ENCODE results near the gene VWCE.
"Not testable (repeated sequence)": the region's sequence is repeated elsewhere in the genome, so short reads cannot be mapped to it uniquely, and the experiment has no call there.

The VWCE gene

GRCh38 chr11:61240875-61241274 is 54.2 kb downstream of the VWCE start, which contains the start of gene PGA5:
Gene PGA5 (plus strand): TSS chr11:61241175. CDS start chr11:61241227, 52 bp downstream.
- H3K36me3 ChIP-seq (ENCODE audit: control insufficient read depth, insufficient read depth, low read length); H3K9ac ChIP-seq (ENCODE audit: low read depth, low read length); H3K27me3 ChIP-seq (ENCODE audit: control insufficient read depth, insufficient read depth, low read length); H3K4me1 ChIP-seq (ENCODE audit: control insufficient read depth, insufficient read depth, low read length); H3K4me3 ChIP-seq (ENCODE audit: low read depth, low read length); H3K9me3 ChIP-seq (ENCODE audit: control insufficient read depth, insufficient read depth, low read length): not testable (repeated sequence)

- H3K27me3 ChIP-seq (ENCODE audit: control insufficient read depth, insufficient read depth, low read length); H3K9me3 ChIP-seq (ENCODE audit: control insufficient read depth, insufficient read depth, low read length); H3K36me3 ChIP-seq (ENCODE audit: control insufficient read depth, insufficient read depth, low read length); H3K4me3 ChIP-seq (ENCODE audit: low read depth, low read length); H3K4me1 ChIP-seq (ENCODE audit: control insufficient read depth, insufficient read depth, low read length); H3K9ac ChIP-seq (ENCODE audit: low read depth, low read length): not testable (repeated sequence)
These were observed 54.8 kb downstream of the VWCE start for GRCh38 chr11:61240288-61240687.

DNA sequence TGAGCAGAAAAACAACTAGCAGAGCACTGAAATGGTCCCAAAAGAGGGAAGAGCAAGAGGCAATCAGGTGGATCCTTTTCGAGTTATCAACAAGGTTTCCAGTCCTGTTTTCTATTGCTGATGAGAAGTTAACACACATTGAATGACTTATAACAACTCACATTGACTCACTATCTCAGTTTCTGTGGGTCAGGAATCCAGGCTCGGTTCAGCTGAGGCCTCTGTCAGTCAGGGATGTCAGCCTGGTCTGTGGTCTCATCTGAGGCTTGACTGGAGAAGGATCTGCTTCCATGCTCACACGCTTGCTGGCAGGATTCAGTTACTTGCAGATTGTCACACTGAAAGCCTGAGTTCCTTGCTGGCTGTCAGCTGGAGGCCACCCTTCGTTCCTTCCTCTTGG is 58.0 kb downstream of the VWCE start:
- H3K4me1 ChIP-seq (ENCODE audit: control insufficient read depth, insufficient read depth, low read length); H3K4me3 ChIP-seq (ENCODE audit: low read depth, low read length); H3K9ac ChIP-seq (ENCODE audit: low read depth, low read length); H3K27me3 ChIP-seq (ENCODE audit: control insufficient read depth, insufficient read depth, low read length); H3K36me3 ChIP-seq (ENCODE audit: control insufficient read depth, insufficient read depth, low read length); H3K9me3 ChIP-seq (ENCODE audit: control insufficient read depth, insufficient read depth, low read length): not testable (repeated sequence)

DNA sequence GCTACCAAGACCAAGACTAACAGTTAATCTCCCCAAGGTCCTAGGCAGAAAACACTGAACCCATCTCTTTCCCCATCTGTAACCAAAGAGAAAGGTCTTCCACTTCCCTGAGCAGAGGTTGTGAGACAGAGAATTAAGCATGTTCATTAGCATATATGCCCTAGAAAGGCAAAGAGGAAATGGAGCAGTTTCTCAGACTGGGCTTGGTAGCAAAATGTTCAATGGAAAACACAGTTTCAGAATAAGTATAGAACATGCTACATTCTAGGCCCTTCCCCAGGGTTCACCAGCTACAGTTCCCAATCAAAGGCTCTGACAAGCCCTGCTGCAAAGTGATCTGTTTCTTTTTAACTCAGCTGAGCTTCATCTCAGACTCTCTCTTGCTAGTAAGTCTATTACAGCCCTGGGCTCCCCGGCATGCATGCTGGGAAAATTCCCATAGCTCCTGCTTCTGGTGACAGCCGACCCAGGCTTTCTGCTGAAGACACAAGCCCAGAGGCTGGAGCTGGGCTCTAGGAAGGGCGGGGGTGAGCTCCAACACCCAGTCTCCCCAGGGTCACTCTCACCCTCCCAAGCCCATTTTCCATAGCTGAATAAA is 62.5 kb downstream of the VWCE start:
- H3K9me3 ChIP-seq (ENCODE audit: control insufficient read depth, insufficient read depth, low read length); H3K4me3 ChIP-seq (ENCODE audit: low read depth, low read length); H3K9ac ChIP-seq (ENCODE audit: low read depth, low read length); H3K4me1 ChIP-seq (ENCODE audit: control insufficient read depth, insufficient read depth, low read length); H3K27me3 ChIP-seq (ENCODE audit: control insufficient read depth, insufficient read depth, low read length); H3K36me3 ChIP-seq (ENCODE audit: control insufficient read depth, insufficient read depth, low read length): not testable (repeated sequence)

- not testable (repeated sequence) for H3K4me1 ChIP-seq (ENCODE audit: control insufficient read depth, insufficient read depth, low read length); H3K9ac ChIP-seq (ENCODE audit: low read depth, low read length); H3K9me3 ChIP-seq (ENCODE audit: control insufficient read depth, insufficient read depth, low read length); H3K36me3 ChIP-seq (ENCODE audit: control insufficient read depth, insufficient read depth, low read length); H3K27me3 ChIP-seq (ENCODE audit: control insufficient read depth, insufficient read depth, low read length); H3K4me3 ChIP-seq (ENCODE audit: low read depth, low read length)
These were observed 63.5 kb downstream of the VWCE start for GRCh38 chr11:61231585-61231984.

DNA sequence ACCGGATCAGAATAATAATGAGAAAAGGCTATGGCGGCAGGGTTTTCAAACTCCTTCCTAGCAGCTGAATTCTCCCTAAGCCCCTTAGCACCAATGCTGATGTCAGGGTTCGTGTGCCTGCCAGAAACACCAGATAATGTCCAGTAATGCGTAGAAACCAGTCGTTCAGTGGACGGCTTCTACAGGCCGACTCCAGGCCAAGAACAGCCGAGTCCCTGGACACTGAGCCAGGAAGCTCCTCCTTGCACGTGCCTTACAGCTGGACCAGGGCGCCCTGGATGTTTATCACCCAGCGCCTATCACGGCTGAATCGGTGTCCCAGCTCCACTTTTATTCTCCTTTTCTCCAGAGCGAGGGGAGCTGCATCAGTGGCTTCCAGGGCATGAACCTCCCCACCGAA is 64.1 kb downstream of the VWCE start:
- not testable (repeated sequence) for H3K4me1 ChIP-seq (ENCODE audit: control insufficient read depth, insufficient read depth, low read length); H3K36me3 ChIP-seq (ENCODE audit: control insufficient read depth, insufficient read depth, low read length); H3K9ac ChIP-seq (ENCODE audit: low read depth, low read length); H3K27me3 ChIP-seq (ENCODE audit: control insufficient read depth, insufficient read depth, low read length); H3K4me3 ChIP-seq (ENCODE audit: low read depth, low read length); H3K9me3 ChIP-seq (ENCODE audit: control insufficient read depth, insufficient read depth, low read length)

DNA sequence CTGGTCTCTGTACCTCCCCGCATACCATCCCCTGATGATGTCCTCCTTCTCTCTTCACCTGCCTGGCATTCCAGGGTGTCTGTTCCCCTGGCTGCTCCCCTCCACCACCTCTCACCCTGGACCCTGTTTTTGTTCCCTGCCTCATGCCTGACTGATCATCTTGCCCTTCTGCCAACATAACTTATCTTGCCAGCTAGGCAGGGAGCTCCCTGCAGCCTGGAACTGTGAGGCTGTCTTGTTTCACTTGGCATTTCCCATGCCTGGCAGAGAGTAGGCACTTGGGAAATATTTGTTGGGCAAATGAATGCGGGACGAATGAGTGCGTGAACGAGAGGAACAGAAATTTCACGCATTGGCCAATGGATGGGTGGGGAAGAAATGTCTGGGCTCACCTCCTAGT is 65.7 kb downstream of the VWCE start:
- not testable (repeated sequence) for H3K36me3 ChIP-seq (ENCODE audit: control insufficient read depth, insufficient read depth, low read length); H3K27me3 ChIP-seq (ENCODE audit: control insufficient read depth, insufficient read depth, low read length); H3K4me3 ChIP-seq (ENCODE audit: low read depth, low read length); H3K9ac ChIP-seq (ENCODE audit: low read depth, low read length); H3K4me1 ChIP-seq (ENCODE audit: control insufficient read depth, insufficient read depth, low read length); H3K9me3 ChIP-seq (ENCODE audit: control insufficient read depth, insufficient read depth, low read length)

DNA sequence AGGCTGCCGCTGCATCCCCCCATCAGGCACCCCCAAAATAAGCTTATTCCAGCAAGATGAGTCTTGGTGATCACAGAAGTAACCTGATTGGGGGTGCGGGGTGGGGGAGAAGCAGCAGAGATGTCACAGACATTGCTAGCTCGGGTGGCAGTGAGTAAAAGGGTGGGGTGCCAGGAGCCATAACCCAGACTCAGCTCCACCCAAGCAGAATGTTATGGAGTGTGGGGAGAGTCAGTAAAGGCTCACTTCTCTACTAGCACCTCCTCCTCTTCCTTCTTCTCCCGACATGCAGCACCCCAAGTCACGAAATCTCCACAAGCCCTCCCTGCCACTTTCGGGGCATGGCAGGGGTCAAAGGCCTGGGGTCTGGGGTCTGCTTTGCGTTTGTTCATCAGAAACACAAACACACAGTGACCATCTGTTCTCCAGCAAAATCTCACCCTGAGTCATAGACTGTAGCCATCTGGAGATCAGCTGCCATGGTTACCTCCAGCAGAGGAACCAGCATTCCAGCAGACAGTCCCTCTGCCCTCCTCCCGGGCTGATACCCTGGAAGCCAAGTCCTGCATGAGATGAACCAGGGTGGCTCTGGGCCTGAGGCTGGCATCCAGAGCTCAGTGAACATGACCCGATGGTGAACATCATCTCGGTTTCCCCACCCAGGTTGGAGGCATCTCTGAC is 68.5 kb downstream of the VWCE start:
- H3K27me3 ChIP-seq (ENCODE audit: control insufficient read depth, insufficient read depth, low read length): not testable (repeated sequence)

GRCh38 chr11:61222692-61223091 is 72.4 kb downstream of the VWCE start:
- not testable (repeated sequence) for H3K9ac ChIP-seq (ENCODE audit: low read depth, low read length); H3K36me3 ChIP-seq (ENCODE audit: control insufficient read depth, insufficient read depth, low read length); H3K4me1 ChIP-seq (ENCODE audit: control insufficient read depth, insufficient read depth, low read length); H3K27me3 ChIP-seq (ENCODE audit: control insufficient read depth, insufficient read depth, low read length); H3K9me3 ChIP-seq (ENCODE audit: control insufficient read depth, insufficient read depth, low read length); H3K4me3 ChIP-seq (ENCODE audit: low read depth, low read length)

More for the DNA sequence above, 68.5 kb downstream of the VWCE start:
- not testable (repeated sequence) for H3K4me3 ChIP-seq (ENCODE audit: low read depth, low read length); H3K36me3 ChIP-seq (ENCODE audit: control insufficient read depth, insufficient read depth, low read length); H3K4me1 ChIP-seq (ENCODE audit: control insufficient read depth, insufficient read depth, low read length); H3K9ac ChIP-seq (ENCODE audit: low read depth, low read length); H3K9me3 ChIP-seq (ENCODE audit: control insufficient read depth, insufficient read depth, low read length)

DNA sequence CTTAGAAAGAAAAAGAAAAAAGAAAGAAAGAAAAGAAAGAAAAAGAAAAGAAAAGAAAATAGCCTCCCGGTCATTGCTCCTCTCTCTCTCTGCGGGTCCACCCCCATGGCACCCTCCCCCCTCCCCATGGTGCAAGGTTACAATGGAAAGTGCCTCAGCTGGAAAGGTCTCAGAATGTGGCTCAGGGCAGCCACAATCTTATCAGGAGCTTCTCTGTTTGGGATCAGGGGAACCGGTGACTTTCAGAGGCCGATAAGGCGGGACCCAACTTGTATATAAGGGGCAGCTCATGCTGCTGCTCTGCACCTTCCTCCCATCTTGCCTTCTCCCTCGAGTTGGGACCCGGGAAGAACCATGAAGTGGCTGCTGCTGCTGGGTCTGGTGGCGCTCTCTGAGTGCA is 73.1 kb downstream of the VWCE start, which contains the start of gene PGA4:
Gene PGA4 (plus strand): TSS at position 301 of the 400 bp plus-strand sequence. CDS start 54 bp downstream, at position 355.
- not testable (repeated sequence) for H3K27me3 ChIP-seq (ENCODE audit: control insufficient read depth, insufficient read depth, low read length); H3K4me1 ChIP-seq (ENCODE audit: control insufficient read depth, insufficient read depth, low read length); H3K36me3 ChIP-seq (ENCODE audit: control insufficient read depth, insufficient read depth, low read length); H3K4me3 ChIP-seq (ENCODE audit: low read depth, low read length); H3K9me3 ChIP-seq (ENCODE audit: control insufficient read depth, insufficient read depth, low read length); H3K9ac ChIP-seq (ENCODE audit: low read depth, low read length)

DNA sequence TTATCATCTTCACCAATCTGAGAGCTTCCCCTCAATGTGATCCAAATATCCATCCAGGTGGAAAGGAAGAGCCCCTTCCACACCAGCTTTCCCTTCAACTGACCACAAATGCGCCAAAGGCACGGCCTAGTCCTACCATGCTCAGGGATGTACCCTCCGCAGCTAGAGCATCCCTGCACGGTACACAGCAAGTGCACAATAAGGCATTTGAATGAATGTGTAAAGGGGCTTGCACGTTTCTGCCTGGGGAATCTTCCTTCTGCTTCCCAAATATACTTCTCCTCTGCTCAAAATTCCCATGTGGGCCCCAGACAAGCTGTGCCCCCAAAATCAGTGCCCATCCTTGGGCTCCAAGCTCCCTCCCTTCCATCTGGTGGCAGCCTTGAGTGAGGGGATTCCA is 76.1 kb downstream of the VWCE start:
- H3K9me3 ChIP-seq (ENCODE audit: control insufficient read depth, insufficient read depth, low read length); H3K36me3 ChIP-seq (ENCODE audit: control insufficient read depth, insufficient read depth, low read length); H3K4me3 ChIP-seq (ENCODE audit: low read depth, low read length); H3K9ac ChIP-seq (ENCODE audit: low read depth, low read length); H3K27me3 ChIP-seq (ENCODE audit: control insufficient read depth, insufficient read depth, low read length); H3K4me1 ChIP-seq (ENCODE audit: control insufficient read depth, insufficient read depth, low read length): not testable (repeated sequence)

- H3K4me3 ChIP-seq (ENCODE audit: low read depth, low read length): not testable (repeated sequence)
These were observed 76.8 kb downstream of the VWCE start for GRCh38 chr11:61218306-61218705.

More at GRCh38 chr11:61218306-61218705, 76.8 kb downstream of the VWCE start:
- not testable (repeated sequence) for H3K4me1 ChIP-seq (ENCODE audit: control insufficient read depth, insufficient read depth, low read length); H3K27me3 ChIP-seq (ENCODE audit: control insufficient read depth, insufficient read depth, low read length); H3K36me3 ChIP-seq (ENCODE audit: control insufficient read depth, insufficient read depth, low read length); H3K9me3 ChIP-seq (ENCODE audit: control insufficient read depth, insufficient read depth, low read length); H3K9ac ChIP-seq (ENCODE audit: low read depth, low read length)

Data from iPS-15b (cell line).